Left ventricle myocardium superior (tissue), 1 donor: ENCODE measurements around the gene CCDC172. TPM values are rescaled to one million over a fixed set of nuclear protein-coding genes. Genes with fewer than 3 reads are reported as not detected.
"Not testable (repeated sequence)": the region's sequence is repeated elsewhere in the genome, so short reads cannot be mapped to it uniquely, and the experiment has no call there.

Experiments used
- ATAC-seq: fragments of 200-7000 bp; cut with Tn5 transposase; one replicate; pipeline ENCODE4 v1.9.1; 2020; ENCODE audit warnings: mild to moderate bottlenecking, moderate library complexity
- DNase-seq: peaks from one replicate; pipeline ENCODE4 v3.0.0-alpha.2; 2020
- intact Hi-C: fragments of 100-400 bp; cut with micrococcal nuclease; formaldehyde crosslinking; loops from one replicate; pipeline ENCODE4 v1.11.0; 2022
- total RNA-seq: library from RNA; stranded (reverse); fragmentation: NEBNext Ultra II Directional; extraction: Animal tissue kit (Norgen Biotek cat#: 25700); gene quantifications from one replicate; pipeline ENCODE4 v1.2.1, GENCODE V29; 2021
- donor health status: DM: no; HTN: yes; CAD: no; lungs with severe emphysema.

Gene CCDC172
- total RNA-seq, 1 donor from 2014 or later, result not detected

- intact Hi-C loops, result no loop called here
- DNase-seq (no peak), ATAC-seq (no peak)
These were observed 1.7 kb downstream of the CCDC172 start for GRCh38 chr10:116325987-116326386.

- DNase-seq, result no peak
- intact Hi-C loops, result no loop called here
- no peak for ATAC-seq
These were observed 4.9 kb downstream of the CCDC172 start for GRCh38 chr10:116329153-116329552.

DNA sequence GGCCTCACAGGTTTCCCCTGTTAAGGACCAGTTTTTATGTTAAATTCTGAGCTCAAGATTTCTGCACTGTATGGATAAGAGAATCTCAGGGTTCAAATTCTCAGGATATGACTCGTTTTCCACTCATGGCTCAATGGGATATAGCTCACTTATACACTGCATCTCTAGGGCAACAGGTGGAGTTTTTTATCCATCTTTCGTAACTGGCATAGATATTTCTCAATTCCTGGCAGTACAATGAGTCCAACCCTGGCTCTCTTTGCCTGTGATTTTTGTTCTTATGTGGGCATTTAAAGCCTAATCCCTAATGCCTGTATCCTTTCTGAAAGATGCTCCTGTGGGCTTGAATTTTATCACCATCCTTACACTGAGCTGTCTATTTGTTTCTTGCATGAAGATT is 7.6 kb downstream of the CCDC172 start:
- ATAC-seq (no peak), DNase-seq (no peak)
- intact Hi-C loops, result no loop called here

DNA sequence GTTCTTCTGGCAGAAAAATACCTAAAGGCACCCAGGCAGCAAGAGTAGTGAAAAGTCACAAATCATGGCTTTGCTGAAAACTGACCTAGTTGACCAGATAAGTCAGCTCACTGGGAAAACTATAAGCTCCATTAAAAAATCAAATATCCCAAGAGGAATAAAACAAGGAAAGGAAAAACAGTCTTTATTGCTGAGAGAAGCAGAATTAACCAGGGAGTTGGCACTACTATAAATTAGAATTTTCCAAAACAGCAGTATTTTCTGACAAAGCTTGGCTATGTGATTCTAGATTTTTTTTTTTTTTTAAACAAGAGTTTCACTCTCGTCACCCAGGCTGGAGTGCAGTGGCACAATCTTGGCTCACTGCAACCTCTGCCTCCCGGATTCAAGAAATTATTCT is 12.6 kb downstream of the CCDC172 start:
- DNase-seq, result no peak
- intact Hi-C loops, result no loop called here
- no peak for ATAC-seq

DNA sequence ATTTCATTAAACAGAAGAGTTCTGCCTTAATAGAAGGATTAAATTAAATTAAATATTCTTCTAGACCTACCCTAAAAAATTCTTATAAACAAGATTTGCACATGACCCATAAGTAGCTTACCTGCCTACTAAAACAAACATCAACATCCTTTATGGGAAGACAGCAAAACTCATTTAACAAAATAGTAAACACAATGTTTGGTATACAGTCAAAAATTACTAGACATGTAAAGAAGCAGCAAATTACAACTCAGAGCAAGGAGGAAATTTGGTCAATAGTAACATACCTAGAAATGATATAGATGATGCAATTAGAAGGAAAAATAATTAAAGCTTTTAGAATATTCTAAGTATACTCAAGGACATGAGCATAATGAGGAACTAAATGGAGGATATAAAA is 27.9 kb downstream of the CCDC172 start:
- DNase-seq, result no peak
- intact Hi-C loops, result no loop called here

GRCh38 chr10:116353817-116354216 is 29.6 kb downstream of the CCDC172 start:
- ATAC-seq, result no peak
- intact Hi-C loops, result no loop called here
- DNase-seq, result no peak

More for the DNA sequence above, 27.9 kb downstream of the CCDC172 start:
- ATAC-seq, result no peak

GRCh38 chr10:116355341-116355740 is 31.1 kb downstream of the CCDC172 start:
- ATAC-seq (no peak), DNase-seq (no peak)
- intact Hi-C loops, result no loop called here

- no peak for DNase-seq
- no peak for ATAC-seq
- intact Hi-C loops, result no loop called here
These were observed 32.6 kb downstream of the CCDC172 start for GRCh38 chr10:116356833-116357232.

DNA sequence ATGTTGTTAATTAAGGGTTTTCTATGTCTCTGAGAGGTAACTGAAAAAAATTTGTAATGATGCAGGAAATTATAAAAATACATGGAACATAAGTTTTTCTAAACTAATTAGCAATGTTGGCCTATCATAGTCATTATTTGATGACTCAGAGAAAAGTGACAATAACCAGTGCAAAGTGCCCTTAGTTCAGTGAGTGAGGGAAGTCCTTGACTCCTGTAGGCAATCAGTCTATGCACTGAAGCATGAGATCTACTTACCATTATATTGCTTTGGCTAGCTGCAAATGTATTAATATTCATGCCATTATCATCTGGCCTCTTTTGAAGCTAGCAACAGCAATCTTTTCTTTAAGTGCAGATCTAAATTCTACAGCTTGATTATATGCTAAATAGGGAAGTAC is 40.6 kb downstream of the CCDC172 start:
- intact Hi-C loops, result no loop called here
- DNase-seq, result no peak
- ATAC-seq, result no peak

GRCh38 chr10:116371737-116372136 is 47.5 kb downstream of the CCDC172 start:
- ATAC-seq (no peak), DNase-seq (no peak)
- intact Hi-C loops, result no loop called here

- intact Hi-C loops, result loop anchor here (10.0 kb wide), 3 partner anchors 677 to 1207 kb away; no protein-coding TSS in a partner anchor
- DNase-seq (no peak), ATAC-seq (no peak)
These were observed 58.0 kb downstream of the CCDC172 start for GRCh38 chr10:116382290-116382689.

DNA sequence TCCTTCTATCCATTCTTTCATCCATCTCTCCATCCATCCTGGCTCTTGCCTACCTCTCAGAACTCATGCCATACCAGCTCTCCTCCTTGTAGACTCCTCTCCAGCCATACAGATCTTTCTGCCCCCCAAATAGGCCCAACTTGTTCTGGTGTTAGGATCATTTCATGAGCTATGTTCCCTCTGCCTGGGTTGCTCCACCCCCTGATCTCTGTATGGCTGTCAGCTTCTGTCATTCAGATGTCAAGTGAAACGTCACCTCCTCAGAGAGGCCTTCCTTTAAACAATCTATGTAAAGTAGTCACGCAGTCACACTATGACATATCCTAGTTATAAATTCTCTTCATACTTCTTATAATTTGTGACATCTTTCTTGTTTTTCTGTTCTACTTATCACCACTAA is 61.1 kb downstream of the CCDC172 start:
- no peak for ATAC-seq
- intact Hi-C loops, result loop anchor here (10.0 kb wide), 3 partner anchors 681 to 1211 kb away; no protein-coding TSS in a partner anchor

GRCh38 chr10:116385994-116386809 is 62.0 kb downstream of the CCDC172 start:
- ATAC-seq (no peak), DNase-seq (no peak)
- intact Hi-C loops, result loop anchor here (10.0 kb wide), 3 partner anchors 681 to 1211 kb away; no protein-coding TSS in a partner anchor

More for the DNA sequence above, 61.1 kb downstream of the CCDC172 start:
- no peak for DNase-seq

- DNase-seq, ATAC-seq, intact Hi-C loops: not testable (repeated sequence)
These were observed 69.1 kb downstream of the CCDC172 start for GRCh38 chr10:116393246-116393831.

DNA sequence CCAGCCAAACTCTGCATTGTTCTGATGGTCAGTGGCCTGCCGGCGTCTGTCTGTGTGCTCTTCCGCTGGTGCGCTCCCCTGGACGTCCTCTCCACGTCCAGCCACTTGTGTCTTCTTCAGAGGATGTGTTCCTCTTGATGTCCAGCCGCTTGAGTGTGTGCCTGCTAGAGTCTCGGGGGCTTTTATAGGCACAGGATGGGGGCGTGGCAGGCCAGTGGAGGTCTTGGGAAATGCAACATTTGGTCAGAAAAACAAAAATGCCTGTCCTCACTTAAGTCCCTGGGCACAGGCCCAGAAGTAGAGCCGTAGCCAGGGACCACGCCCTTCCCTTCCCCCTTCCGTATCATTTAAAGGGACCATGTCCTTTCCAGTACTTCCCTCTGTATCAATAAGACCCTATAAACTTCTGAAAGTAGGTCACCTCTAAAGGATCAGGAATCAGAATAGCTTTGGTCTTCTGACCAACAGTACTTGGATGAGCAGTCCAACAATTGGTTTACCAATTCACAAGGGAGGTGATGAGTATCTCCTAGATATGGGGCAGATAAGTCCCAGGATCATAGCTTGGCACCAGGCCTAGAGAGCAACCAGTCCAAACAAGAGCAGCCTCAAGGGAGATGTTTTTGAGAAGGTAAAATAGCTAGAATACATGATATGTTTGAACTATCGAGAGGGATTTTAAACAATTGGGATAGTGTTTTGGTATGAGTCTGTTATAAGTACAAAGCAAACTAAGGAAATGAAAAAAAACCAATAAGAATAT is 71.2 kb downstream of the CCDC172 start:
- intact Hi-C loops, result no loop called here
- DNase-seq (no peak), ATAC-seq (no peak)

- no peak for DNase-seq
- no peak for ATAC-seq
- intact Hi-C loops, result no loop called here
These were observed 74.0 kb downstream of the CCDC172 start for GRCh38 chr10:116398224-116398623.

- intact Hi-C loops, result no loop called here
- ATAC-seq (no peak), DNase-seq (no peak)
These were observed 78.6 kb downstream of the CCDC172 start for GRCh38 chr10:116402858-116403257.

DNA sequence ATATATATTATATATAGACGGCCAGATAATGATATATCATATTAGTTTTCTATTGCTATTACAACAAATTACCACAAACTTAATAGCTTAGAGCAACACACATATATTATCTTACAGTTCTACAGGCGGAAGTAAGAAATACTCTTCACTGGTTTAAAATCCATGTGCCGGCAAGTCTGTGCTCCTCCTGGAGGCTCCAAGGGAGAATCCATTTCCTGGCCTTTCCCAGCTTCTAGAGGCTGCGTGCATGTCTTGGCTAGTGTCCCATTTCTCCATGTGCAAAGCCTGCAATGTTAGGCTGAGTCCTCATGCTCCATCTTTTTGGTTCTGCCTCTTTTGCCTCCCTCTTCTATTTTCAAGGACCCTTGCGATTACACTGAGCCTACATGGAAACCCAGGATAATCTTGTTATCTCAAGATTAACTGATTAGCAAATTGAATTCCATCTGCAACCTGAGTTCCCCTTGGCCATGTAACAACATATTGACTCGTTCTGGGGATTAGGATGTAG is 79.5 kb downstream of the CCDC172 start:
- ATAC-seq (no peak), DNase-seq (no peak)
- intact Hi-C loops, result no loop called here

DNA sequence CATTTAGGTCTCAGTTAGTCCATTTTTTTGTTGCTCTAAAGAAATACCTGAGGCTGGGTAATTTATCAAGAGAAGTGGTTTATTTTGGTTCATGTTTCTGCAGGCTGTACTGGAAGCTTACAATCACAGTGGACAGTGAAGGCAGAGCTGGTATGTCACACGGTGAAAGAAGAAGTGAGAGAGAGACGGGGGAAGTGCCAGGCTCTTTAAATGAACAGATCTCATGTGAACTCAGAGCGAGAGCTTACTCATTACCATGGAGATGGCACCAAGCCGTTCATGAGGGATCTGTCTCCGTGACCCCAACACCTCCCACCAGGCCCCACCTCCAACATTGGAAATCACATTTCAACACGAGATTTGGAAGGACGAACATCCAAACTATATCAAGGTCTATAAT is 84.5 kb downstream of the CCDC172 start:
- ATAC-seq (no peak), DNase-seq (no peak)
- intact Hi-C loops, result no loop called here

DNA sequence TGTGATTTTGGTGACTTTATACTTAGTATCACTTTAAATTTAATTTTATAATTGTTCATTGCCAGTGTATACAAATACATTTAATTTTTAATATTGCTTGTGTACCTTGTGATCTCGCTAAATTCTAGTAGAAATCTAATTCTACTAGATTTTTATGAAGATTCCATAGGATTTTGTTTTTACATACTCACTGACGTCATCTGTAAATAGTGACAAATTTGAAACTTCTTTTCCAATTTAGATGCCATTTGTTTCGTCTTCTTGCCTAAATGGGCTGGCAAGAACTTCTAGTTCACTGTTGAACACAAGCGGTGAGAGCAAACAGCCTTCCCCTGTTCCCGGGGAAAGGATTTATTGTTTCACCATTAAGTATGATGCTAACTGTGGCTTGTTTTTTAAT is 86.1 kb downstream of the CCDC172 start:
- DNase-seq (no peak), ATAC-seq (no peak)
- intact Hi-C loops, result no loop called here
